ENCODE measurements around the gene FAR2.

The FAR2 gene

DNA sequence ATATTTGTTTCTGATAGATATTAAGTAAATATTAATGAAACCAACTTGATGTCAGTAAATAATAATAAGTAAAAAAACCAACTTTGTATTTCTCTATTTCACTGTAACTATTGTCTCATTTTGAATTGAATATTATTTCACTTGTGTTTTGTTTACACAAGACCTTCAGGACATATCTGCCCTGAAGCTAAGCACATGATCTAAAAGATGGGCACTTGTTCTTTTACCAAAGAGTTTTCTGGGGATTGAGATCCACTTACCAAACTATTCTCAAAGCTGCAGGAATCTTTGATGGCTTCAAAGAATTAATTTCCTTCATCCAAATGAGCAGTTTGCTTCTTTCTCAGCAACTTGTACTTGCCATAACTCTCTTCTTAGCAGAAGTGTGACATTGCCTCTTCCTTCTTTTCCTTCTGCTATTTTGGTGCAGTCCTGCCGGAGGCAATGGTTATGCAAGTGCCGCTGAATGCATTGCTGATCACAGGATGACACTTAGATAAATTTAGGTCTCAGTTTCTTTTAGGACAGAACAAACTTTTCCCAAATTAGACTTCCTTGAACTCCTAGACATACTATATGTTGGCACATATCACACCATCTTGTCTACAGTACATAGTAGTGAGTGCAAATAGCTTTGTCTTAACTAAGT, 9.2 kb downstream of the FAR2 start:
- no peak for TF ChIP-seq EGR1 (IDR thresholded peaks at IDR 0.05)
- no peak for TF ChIP-seq NFIC (IDR thresholded peaks at IDR 0.05)
- no peak for TF ChIP-seq YY1 (IDR thresholded peaks at IDR 0.05; ENCODE audit: low read depth)
- no peak for TF ChIP-seq CREB1 (IDR thresholded peaks at IDR 0.05; ENCODE audit: low read depth)
- TF ChIP-seq CEBPB (IDR thresholded peaks at IDR 0.05) = no peak

DNA sequence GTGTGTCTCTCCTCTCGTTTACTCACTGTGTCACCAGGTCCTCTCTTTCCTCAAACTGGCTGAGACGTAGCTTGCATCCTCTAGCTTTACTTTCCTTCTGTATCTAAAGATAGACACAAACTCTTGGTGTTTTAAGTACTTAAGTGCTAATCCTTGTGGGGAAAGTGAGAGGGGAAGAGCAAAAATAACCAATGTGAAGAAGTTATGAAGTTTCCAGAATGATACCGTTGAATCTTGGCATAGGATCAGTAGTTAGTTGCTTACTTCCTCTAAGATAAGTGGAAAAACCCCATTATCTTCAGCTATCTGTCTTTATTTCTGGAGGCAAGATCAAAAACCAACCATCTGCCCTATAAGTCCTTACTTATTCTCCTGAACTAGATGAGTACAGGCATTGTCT, 10.6 kb downstream of the FAR2 start:
- TF ChIP-seq ZBTB7A (IDR thresholded peaks at IDR 0.05; ENCODE audit: low read depth) = no peak

DNA sequence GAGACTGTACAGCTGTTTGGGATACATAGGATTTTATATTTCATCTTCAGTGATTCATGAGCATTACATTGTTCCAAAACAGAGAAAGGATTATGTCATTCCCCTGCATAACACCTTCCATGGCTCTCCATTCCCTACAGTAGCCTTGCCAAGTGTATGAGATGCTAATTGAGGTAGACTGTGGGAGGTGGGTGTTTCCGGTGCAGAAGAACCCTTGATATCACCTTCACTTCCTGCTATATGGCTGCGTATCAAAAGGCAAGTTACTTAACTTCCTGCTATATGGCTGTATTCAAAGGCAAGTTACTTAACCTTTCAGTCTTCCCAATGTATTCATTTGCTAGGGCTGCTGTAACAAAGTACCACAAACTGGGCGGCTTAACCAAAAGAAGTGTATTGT, 11.2 kb downstream of the FAR2 start:
- TF ChIP-seq MAX (IDR thresholded peaks at IDR 0.05) = no peak
- no peak for TF ChIP-seq ZBTB7A (IDR thresholded peaks at IDR 0.05; ENCODE audit: low read depth)
- TF ChIP-seq CEBPB (IDR thresholded peaks at IDR 0.05) = no peak
- TF ChIP-seq, protein P1, sequence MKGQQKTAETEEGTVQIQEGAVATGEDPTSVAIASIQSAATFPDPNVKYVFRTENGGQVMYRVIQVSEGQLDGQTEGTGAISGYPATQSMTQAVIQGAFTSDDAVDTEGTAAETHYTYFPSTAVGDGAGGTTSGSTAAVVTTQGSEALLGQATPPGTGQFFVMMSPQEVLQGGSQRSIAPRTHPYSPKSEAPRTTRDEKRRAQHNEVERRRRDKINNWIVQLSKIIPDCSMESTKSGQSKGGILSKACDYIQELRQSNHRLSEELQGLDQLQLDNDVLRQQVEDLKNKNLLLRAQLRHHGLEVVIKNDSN (IDR thresholded peaks at IDR 0.05) = no peak
- no peak for TF ChIP-seq TCF12 (IDR thresholded peaks at IDR 0.05; ENCODE audit: low read depth)
- no peak for TF ChIP-seq YY1 (IDR thresholded peaks at IDR 0.05; ENCODE audit: low read depth)
- TF ChIP-seq, protein P2, sequence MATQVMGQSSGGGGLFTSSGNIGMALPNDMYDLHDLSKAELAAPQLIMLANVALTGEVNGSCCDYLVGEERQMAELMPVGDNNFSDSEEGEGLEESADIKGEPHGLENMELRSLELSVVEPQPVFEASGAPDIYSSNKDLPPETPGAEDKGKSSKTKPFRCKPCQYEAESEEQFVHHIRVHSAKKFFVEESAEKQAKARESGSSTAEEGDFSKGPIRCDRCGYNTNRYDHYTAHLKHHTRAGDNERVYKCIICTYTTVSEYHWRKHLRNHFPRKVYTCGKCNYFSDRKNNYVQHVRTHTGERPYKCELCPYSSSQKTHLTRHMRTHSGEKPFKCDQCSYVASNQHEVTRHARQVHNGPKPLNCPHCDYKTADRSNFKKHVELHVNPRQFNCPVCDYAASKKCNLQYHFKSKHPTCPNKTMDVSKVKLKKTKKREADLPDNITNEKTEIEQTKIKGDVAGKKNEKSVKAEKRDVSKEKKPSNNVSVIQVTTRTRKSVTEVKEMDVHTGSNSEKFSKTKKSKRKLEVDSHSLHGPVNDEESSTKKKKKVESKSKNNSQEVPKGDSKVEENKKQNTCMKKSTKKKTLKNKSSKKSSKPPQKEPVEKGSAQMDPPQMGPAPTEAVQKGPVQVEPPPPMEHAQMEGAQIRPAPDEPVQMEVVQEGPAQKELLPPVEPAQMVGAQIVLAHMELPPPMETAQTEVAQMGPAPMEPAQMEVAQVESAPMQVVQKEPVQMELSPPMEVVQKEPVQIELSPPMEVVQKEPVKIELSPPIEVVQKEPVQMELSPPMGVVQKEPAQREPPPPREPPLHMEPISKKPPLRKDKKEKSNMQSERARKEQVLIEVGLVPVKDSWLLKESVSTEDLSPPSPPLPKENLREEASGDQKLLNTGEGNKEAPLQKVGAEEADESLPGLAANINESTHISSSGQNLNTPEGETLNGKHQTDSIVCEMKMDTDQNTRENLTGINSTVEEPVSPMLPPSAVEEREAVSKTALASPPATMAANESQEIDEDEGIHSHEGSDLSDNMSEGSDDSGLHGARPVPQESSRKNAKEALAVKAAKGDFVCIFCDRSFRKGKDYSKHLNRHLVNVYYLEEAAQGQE (IDR thresholded peaks at IDR 0.05; ENCODE audit: low read depth) = no peak
- no peak for TF ChIP-seq CREB1 (IDR thresholded peaks at IDR 0.05; ENCODE audit: low read depth)
- TF ChIP-seq RAD21 (IDR thresholded peaks at IDR 0.05; ENCODE audit: low read depth) = no peak
- no peak for TF ChIP-seq EGR1 (IDR thresholded peaks at IDR 0.05)
- no peak for TF ChIP-seq FOXM1 (IDR thresholded peaks at IDR 0.05; ENCODE audit: borderline replicate concordance, low read depth)
- no peak for TF ChIP-seq TAF1 (IDR thresholded peaks at IDR 0.05; ENCODE audit: low read depth)
- TF ChIP-seq EP300 (IDR thresholded peaks at IDR 0.05; ENCODE audit: borderline replicate concordance) = no peak
- no peak for TF ChIP-seq TEAD4 (IDR thresholded peaks at IDR 0.05)
- no peak for TF ChIP-seq NFIC (IDR thresholded peaks at IDR 0.05)

DNA sequence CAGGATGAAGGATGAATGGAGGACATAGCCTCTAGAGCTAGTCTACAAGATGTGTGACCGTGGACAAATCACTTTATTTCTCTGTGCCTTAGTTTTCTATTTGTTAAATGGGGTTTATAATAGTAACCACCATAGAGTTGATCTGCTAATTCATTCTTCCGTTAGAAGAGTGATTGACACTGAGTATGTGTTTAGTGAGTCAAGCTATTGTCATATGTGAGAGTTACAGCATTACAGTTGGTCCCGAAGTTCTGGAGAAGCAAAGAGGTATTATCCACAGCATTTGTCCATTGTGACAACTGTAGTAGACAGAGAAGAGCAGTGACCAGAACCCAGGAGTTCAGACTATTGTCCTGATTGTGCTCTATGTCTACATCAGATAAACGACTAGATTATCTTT, 14.1 kb downstream of the FAR2 start:
- TF ChIP-seq MAX (IDR thresholded peaks at IDR 0.05) (no peak), YY1 (IDR thresholded peaks at IDR 0.05; ENCODE audit: low read depth) (no peak), ZBTB7A (IDR thresholded peaks at IDR 0.05; ENCODE audit: low read depth) (no peak), EGR1 (IDR thresholded peaks at IDR 0.05) (no peak), NFIC (IDR thresholded peaks at IDR 0.05) (no peak)
- TF ChIP-seq, protein P1 (IDR thresholded peaks at IDR 0.05) = no peak

DNA sequence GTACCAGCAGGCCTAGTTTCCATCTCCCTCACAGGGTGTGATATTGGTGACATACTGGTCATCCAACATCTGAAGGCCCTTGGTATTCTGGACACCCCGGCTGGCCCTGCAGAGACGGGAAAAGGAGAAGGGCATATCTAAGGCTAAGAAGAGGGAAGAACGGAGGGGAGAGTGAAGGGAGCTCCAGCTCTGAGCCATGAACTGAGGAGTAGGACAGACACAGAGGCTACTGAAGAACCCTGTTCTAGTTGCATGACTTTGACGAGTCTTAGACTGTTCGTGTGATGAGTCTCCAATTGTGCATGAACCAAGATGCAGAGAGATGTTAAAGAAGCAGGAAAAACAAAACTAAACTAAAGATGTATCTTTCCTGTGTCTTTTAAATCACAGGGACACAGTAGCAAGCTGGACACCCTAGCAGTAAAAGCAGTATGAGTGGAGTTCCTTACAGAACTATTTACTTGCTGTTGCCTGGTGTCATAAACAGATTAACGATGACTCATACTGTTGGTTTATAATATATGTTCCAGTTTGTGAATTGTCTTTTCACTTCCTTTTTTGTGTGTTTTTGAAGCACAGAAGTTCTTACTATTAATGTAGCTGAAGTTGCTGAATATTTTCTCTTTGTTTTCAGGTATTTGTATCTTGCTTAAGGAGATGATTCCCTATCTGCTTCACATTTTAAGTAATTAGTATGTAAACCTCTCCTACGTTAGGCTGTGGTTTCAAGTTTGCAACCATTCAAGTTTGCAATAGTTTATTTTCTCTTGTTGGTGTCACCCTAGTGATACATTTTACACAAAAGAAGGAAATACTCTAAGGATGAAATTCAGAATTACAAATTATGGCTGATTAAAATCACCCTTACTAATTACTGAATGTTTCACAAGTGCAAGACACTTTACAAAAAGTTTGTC, 15.7 kb downstream of the FAR2 start:
- no peak for TF ChIP-seq FOXM1 (IDR thresholded peaks at IDR 0.05; ENCODE audit: borderline replicate concordance, low read depth)

- no peak for TF ChIP-seq NFIC (IDR thresholded peaks at IDR 0.05)
- no peak for TF ChIP-seq TCF12 (IDR thresholded peaks at IDR 0.05; ENCODE audit: low read depth)
- TF ChIP-seq, protein P1 (IDR thresholded peaks at IDR 0.05) = no peak
These were observed 18.4 kb downstream of the FAR2 start for GRCh38 chr12:29167445-29167844.

DNA sequence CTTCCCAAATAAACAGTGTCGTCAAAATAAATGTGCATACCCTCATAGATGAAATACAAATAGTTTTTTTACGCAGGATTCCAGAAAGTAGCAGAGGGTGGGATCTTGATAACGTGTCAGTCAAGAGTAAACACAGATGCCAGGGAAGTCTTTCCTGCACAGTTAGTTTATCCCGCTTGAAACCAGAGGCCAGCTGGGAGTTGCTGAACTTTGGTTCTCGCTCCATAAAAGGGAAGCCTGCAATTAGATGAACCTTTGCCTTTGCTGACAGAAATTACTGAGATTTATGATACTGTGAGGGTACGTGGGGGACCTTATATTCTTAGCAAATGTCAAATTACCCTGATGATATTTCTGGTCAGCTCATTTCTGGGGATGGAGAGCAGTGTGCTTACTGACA, 18.9 kb downstream of the FAR2 start:
- no peak for TF ChIP-seq NFIC (IDR thresholded peaks at IDR 0.05)
- TF ChIP-seq CREB1 (IDR thresholded peaks at IDR 0.05; ENCODE audit: low read depth) = no peak
- no peak for TF ChIP-seq FOXM1 (IDR thresholded peaks at IDR 0.05; ENCODE audit: borderline replicate concordance, low read depth)
- TF ChIP-seq RAD21 (IDR thresholded peaks at IDR 0.05; ENCODE audit: low read depth) = no peak
- no peak for TF ChIP-seq YY1 (IDR thresholded peaks at IDR 0.05; ENCODE audit: low read depth)
- TF ChIP-seq TCF12 (IDR thresholded peaks at IDR 0.05; ENCODE audit: low read depth) = no peak
- no peak for TF ChIP-seq EGR1 (IDR thresholded peaks at IDR 0.05)
- TF ChIP-seq TEAD4 (IDR thresholded peaks at IDR 0.05) = no peak
- TF ChIP-seq CEBPB (IDR thresholded peaks at IDR 0.05) = no peak
- no peak for TF ChIP-seq ZBTB7A (IDR thresholded peaks at IDR 0.05; ENCODE audit: low read depth)
- TF ChIP-seq, protein P2 (IDR thresholded peaks at IDR 0.05; ENCODE audit: low read depth) = no peak
- TF ChIP-seq, protein P1 (IDR thresholded peaks at IDR 0.05) = no peak
- TF ChIP-seq MAX (IDR thresholded peaks at IDR 0.05) = no peak
- TF ChIP-seq EP300 (IDR thresholded peaks at IDR 0.05; ENCODE audit: borderline replicate concordance) = no peak
- no peak for TF ChIP-seq TAF1 (IDR thresholded peaks at IDR 0.05; ENCODE audit: low read depth)
